Stimulated activated CD8-positive, alpha-beta memory T cell treated with anti-CD3 and anti-CD28 coated beads, Interleukin-4, amount 100 ng/mL, for 24 hours (primary cell): Measurements from ENCODE around the gene RNU5B-1.
A peak's percentile ranks its signal among the peaks of the same experiment; 100 is the strongest.

Experiments
- DNase-seq: peaks from one replicate; pipeline ENCODE4 v3.0.0-alpha.2; 2020; ENCODE audit warnings: low read depth

Gene RNU5B-1

GRCh38 chr15:65289261-65289854 is 15.1 kb upstream of the RNU5B-1 start:
- no peak for DNase-seq

DNA sequence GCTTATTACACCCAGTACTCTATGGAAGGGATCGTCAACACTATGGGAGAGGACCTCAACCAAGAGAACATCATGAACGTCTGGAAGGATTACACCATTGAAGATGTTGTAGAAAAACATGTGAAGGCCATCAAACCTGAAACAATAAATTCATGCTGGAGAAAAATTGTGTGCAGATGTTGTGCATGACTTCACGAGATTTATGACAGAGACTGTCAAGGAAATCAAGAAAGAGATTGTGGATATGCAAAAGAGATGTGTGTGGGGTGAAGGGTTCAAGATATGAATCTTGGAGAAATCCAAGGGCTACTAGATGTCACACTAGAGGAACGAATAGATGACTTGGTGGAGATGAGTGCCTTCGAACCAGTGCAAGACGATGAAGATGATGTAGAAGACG is 14.2 kb upstream of the RNU5B-1 start:
- DNase-seq, result no peak

DNA sequence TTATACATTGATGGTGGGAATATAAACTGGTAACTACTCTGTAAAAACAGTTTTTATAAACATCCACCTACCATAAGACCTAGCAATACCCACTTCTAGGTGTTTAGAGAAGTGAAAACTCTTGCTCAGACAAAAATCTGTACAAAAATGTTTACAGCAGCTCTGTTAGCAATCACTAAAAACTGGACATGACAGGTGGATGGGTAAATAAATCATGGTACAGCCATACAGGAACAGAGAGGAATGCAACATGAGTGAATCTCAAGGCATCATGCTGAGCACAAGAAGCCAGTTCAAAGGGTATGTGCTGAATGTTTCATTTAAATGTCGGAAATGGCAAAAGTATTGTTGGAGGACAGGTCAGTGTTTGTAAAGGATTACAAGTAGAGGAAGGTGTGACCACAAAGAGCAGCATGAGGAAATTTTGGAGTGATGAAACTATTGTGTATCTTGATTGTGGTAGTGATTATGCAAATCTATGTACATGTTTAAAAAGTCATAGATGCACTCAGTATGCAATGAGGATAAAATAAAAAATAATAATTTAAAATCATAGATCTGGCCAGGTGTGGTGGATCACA is 11.4 kb upstream of the RNU5B-1 start:
- DNase-seq, result no peak

- DNase-seq, result no peak
These were observed 5.7 kb upstream of the RNU5B-1 start for GRCh38 chr15:65298731-65299130.

DNA sequence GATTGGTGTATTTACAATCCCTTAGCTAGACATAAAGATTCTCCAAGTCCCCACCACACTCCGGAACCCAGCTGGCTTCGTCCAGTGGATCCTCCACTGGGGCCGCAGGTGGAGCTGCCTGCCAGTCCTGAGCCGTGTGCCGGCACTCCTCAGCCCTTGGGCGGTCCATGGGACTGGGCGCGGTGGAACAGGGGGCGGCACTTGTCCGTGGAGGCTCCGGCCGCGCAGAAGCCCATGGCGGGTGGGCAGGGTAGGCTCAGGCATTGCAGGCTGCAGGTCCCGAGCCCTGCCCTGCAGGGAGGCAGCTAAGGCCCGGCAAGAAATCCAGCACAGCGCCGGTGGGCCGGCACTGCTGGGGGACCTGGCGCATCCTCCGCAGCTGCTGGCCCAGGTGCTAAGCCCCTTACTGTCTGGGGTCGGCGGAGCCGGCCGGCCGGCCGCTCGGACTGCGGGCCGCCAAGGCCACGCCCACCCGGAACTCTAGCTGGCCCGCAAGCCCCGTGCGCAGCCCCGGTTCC is 3.5 kb upstream of the RNU5B-1 start:
- no peak for DNase-seq

DNA sequence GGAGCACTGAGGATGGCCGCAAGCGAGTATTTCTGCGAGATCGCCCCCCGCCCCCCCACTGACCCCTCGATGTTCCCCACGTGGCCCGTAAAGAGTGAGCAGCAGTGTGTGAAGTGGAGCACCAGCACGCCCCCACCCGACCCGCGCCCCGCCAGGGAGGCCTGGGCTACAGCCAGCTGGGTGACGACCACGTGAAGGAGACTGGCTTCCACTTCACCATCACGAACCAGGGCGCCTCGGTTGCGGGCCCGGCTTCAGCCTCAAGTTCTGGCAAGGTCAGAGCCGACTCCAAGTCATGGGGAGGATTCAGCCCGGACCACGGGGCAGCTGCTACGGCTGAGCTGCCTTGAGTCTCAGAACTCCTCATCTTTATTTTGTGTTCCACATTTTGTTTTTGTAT is 2.4 kb upstream of the RNU5B-1 start:
- DNase-seq, result no peak

DNA sequence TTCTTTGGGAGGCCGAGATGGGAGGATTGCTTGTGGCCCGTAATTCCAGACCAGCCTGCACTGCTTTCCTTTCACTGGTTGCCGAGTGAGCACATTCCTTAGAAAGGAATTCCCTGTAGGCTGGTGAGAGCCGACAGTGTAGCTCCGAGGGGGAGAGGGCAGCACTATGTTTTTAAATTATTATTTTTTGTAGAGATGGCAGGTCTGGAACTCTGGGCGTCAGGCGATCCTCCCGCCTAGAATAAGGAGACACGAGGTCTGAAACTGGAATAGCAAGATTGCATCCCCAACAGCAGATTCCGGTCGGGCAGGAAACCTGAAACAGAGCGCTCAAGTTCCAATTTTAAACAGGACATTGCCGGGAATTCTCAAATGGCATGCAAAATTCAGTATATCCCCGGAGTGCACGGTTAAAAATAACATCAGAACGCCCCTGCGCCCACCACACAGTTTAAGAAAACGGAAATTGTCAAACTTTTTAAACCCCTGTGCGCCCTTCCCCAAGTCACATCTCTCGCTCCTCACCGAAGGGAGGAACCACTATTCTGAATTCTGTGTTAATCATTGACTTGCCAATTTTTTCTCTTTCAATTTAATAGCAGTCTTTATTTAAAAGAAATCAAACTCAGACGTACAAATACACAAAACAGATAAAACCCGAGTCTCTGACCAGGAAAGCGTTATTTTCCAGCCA is 643 bp upstream of the RNU5B-1 start:
- no peak for DNase-seq

GRCh38 chr15:65305150-65305758 is 777 bp downstream of the RNU5B-1 start:
- DNase-seq, result no peak

- DNase-seq, result no peak
These were observed 1.3 kb downstream of the RNU5B-1 start for GRCh38 chr15:65305776-65306175.

GRCh38 chr15:65306551-65306950 is 2.1 kb downstream of the RNU5B-1 start:
- DNase-seq, result no peak

- DNase-seq, result no peak
These were observed 3.5 kb downstream of the RNU5B-1 start for GRCh38 chr15:65307978-65308377.

- DNase-seq, result no peak
These were observed 5.5 kb downstream of the RNU5B-1 start for GRCh38 chr15:65309882-65310418.

DNA sequence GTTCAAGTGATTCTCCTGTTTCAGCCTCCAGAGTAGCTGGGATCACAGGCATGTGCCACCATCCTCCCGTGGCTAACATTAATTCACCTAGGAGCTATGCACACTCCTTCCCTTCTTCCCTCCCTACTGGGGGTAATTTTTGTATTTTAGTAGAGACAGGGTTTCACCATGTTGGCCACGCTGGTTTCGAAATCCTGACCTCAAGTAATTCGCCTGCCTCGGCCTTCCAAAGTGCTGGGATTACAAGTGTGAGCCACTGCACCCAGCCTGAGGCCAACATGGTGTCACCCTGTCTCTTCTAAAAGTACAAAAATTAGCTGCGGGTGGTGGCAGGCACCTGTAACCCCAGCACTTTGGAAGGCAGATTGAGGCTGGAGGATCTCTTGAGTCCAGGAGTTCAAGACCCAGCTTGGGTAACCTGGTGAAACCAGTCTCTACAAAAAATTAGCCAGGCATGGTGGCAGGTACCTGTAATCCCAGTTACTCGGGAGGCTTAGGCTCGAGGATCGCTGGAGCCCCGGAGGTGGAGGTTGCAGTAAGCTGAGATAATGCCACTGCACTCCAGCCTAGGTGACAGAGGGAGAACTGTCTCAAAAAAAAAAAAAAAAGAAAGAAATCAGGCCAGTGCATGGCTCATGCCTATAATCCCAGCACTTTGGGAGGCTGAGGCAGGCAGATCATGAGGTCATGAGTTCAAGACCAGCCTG is 6.1 kb downstream of the RNU5B-1 start:
- no peak for DNase-seq

GRCh38 chr15:65311760-65312159 is 7.3 kb downstream of the RNU5B-1 start:
- DNase-seq, result no peak

DNA sequence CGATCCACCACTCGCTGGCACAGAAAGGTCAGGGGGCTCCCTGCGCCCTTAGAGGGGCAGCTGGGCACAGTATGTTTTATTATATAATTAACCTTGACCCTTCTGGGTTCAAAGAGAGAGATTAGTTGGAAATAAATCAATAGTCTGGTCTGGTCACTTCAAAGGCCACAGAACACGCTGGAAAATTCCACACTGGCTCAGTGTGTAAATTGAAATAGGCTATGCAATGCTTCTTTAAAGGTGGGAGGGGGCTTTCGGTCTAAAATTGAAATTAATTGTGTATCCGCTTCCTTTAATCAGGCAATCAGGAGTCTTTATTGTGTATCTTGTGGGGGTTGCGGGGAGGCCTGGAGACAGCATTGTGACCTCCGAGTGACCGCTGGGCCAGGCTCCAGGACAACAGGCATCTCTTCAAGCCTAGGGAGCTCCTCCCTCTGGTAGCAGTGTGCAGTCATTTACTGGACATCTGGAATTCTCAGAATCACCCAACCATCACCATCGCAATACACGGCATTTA is 8.0 kb downstream of the RNU5B-1 start:
- DNase-seq, result no peak

DNA sequence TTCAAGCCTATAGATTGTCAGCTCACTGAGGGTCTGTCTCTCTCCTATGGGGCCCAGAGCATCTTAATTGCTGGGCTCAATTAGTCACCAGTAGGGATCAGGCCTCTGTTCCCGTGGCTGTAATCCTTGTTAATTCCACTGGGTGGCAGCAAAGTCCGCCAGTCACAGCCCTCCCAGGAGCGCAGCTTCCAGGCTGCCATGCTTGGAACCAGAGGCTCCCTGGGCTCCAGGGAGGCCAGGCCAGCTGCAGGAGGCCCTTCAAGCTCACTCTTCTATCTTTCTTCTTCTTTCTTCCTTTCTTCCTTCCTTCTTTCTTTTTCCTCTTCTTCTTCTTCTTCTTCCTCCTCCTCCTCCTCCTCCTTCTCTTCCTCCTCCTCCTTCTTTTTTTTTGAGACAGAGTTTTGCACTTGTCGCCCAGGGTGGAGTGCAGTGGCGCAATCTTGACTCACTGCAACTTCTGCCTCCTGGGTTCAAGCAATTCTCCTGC is 14.4 kb downstream of the RNU5B-1 start:
- peak; percentile 60 for DNase-seq

- DNase-seq, result no peak
These were observed 18.6 kb downstream of the RNU5B-1 start for GRCh38 chr15:65323071-65323511.

GRCh38 chr15:65326117-65326526 is 21.6 kb downstream of the RNU5B-1 start:
- no peak for DNase-seq

DNA sequence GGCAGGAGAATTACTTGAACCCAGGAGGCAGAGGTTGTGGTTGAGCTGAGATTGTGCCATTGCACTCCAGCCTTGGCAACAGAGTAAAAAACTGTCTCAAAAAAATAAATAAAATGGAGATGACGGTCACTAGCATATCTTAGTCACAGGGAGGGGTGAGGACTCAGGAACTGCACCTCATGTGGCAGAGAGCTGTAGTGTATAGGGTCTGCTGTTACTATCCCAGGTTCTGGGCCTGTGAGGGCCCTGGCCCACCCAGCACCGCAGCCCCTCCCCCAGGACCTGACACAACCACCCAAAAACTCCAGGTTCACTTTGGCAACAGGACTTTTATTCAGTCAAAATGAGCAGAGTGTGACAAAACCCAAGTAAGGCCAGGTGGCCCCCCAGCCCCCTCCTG is 22.3 kb downstream of the RNU5B-1 start:
- no peak for DNase-seq

- DNase-seq, result no peak
These were observed 23.3 kb downstream of the RNU5B-1 start for GRCh38 chr15:65327651-65328393.
